Nephron (organoid): ENCODE measurements around the gene KRTAP6-1.

Experiments used
- H3K27ac Mint-ChIP-seq, 3 experiments: 2 replicates each; pipeline ENCODE4 v1.8.0; 2020; ENCODE audit warnings: mixed read lengths in 3 of 3, mild to moderate bottlenecking in 2 of 3, moderate library complexity in 1 of 3
- H3K27me3 Mint-ChIP-seq: 2 replicates; pipeline ENCODE4 v1.8.0; 2021; ENCODE audit warnings: low read depth, mild to moderate bottlenecking, moderate library complexity, mixed read lengths
- H3K36me3 Mint-ChIP-seq: 2 replicates; pipeline ENCODE4 v1.8.0; 2020; ENCODE audit warnings: low read depth, mixed read lengths
- H3K4me1 Mint-ChIP-seq: 2 replicates; pipeline ENCODE4 v1.8.0; 2020; ENCODE audit warnings: mixed read lengths
- H3K4me3 Mint-ChIP-seq, 3 experiments: 2 replicates each; pipeline ENCODE4 v1.8.0; 2020; ENCODE audit warnings: mild to moderate bottlenecking in 3 of 3, mixed read lengths in 3 of 3, moderate library complexity in 2 of 3
- H3K9me3 Mint-ChIP-seq: 2 replicates; pipeline ENCODE4 v1.8.0; 2020; ENCODE audit warnings: mixed read lengths
- TF ChIP-seq, protein P1 (sequence below), 3 experiments: fragments of 200-600 bp; sonication (generic); IDR thresholded peaks; one replicate each; pipeline ENCODE4 v1.5.0; 2021; ENCODE audit warnings: antibody characterized with exemption in 3 of 3; ENCODE audit not compliant: unreplicated experiment in 3 of 3

The KRTAP6-1 gene

DNA sequence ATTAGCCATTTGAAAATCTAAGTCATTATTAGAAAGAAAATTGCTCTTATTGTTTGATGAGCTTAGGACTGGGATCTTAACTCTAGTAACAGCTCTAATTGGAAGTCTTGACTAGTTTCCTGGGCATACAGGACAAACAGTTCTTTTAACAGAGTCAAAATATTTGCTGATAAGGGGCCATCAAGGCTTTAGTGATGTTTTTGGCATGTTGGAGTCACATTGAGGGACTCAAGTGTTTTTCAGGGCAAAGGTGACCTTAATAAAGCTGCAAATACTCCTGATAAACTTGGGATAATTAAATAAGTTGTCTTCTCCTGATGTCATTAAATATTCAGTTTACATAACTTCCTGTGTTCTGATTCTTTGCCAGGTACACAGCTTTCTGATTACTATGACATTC lies 46.1 kb downstream of the KRTAP6-1 start:
- TF ChIP-seq, protein P1, sequence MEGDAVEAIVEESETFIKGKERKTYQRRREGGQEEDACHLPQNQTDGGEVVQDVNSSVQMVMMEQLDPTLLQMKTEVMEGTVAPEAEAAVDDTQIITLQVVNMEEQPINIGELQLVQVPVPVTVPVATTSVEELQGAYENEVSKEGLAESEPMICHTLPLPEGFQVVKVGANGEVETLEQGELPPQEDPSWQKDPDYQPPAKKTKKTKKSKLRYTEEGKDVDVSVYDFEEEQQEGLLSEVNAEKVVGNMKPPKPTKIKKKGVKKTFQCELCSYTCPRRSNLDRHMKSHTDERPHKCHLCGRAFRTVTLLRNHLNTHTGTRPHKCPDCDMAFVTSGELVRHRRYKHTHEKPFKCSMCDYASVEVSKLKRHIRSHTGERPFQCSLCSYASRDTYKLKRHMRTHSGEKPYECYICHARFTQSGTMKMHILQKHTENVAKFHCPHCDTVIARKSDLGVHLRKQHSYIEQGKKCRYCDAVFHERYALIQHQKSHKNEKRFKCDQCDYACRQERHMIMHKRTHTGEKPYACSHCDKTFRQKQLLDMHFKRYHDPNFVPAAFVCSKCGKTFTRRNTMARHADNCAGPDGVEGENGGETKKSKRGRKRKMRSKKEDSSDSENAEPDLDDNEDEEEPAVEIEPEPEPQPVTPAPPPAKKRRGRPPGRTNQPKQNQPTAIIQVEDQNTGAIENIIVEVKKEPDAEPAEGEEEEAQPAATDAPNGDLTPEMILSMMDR (IDR thresholded peaks at IDR 0.05; ENCODE audit: unreplicated experiment in 3 of 3) = no peak
- no peaks in the 10 kb centered on the region for H3K27me3 Mint-ChIP-seq
- no peaks in the 10 kb centered on the region for H3K9me3 Mint-ChIP-seq
- H3K27ac Mint-ChIP-seq = no peak overlapping the region
- H3K4me3 Mint-ChIP-seq = no peak overlapping the region
- no peaks in the 10 kb centered on the region for H3K36me3 Mint-ChIP-seq
- H3K4me1 Mint-ChIP-seq = no peaks in the 10 kb centered on the region

- no peak overlapping the region for H3K4me3 Mint-ChIP-seq
- TF ChIP-seq, protein P1 (IDR thresholded peaks at IDR 0.05; ENCODE audit: unreplicated experiment in 3 of 3) = no peak
These were observed 50.1 kb downstream of the KRTAP6-1 start for GRCh38 chr21:30563630-30564029.

More at GRCh38 chr21:30563630-30564029, 50.1 kb downstream of the KRTAP6-1 start:
- H3K4me1 Mint-ChIP-seq = no peaks in the 10 kb centered on the region
- no peaks in the 10 kb centered on the region for H3K36me3 Mint-ChIP-seq
- H3K27me3 Mint-ChIP-seq = no peaks in the 10 kb centered on the region
- no peaks in the 10 kb centered on the region for H3K9me3 Mint-ChIP-seq
- no peak overlapping the region for H3K27ac Mint-ChIP-seq
